ENCODE results near the gene IGF2R. TPM values are rescaled to one million over a fixed set of nuclear protein-coding genes. Genes with fewer than 3 reads are reported as not detected.
"Not testable (repeated sequence)": the region's sequence is repeated elsewhere in the genome, so short reads cannot be mapped to it uniquely, and the experiment has no call there.

The IGF2R gene
- total RNA-seq, 1 donor from 2014 or later = 105 TPM

- Mint-ChIP-seq H3K4me3 (ENCODE audit: unreplicated experiment) (no peak overlapping the region), H3K27ac (ENCODE audit: unreplicated experiment) (no peak overlapping the region), H3K9me3 (ENCODE audit: unreplicated experiment) (peaks cover 4% of the 10 kb centered on the region), H3K4me1 (ENCODE audit: low read depth, unreplicated experiment) (no peaks in the 10 kb centered on the region), H3K36me3 (ENCODE audit: unreplicated experiment) (peaks cover 16% of the 10 kb centered on the region), H3K27me3 (ENCODE audit: unreplicated experiment) (peaks cover 7% of the 10 kb centered on the region)
- TF ChIP-seq CTCF (IDR thresholded peaks at IDR 0.05; ENCODE audit: partially characterized antibody, unreplicated experiment) = no peak
- no peak for DNase-seq
These were observed 153.1 kb downstream of the IGF2R start for GRCh38 chr6:160121981-160122380.

GRCh38 chr6:160122744-160123143 is 153.9 kb downstream of the IGF2R start:
- DNase-seq = no peak
- peaks cover 3% of the 10 kb centered on the region for H3K9me3 Mint-ChIP-seq (ENCODE audit: unreplicated experiment)
- no peak overlapping the region for H3K4me3 Mint-ChIP-seq (ENCODE audit: unreplicated experiment)
- H3K27me3 Mint-ChIP-seq (ENCODE audit: unreplicated experiment) = peaks cover 9% of the 10 kb centered on the region
- no peak for TF ChIP-seq CTCF (IDR thresholded peaks at IDR 0.05; ENCODE audit: partially characterized antibody, unreplicated experiment)
- H3K36me3 Mint-ChIP-seq (ENCODE audit: unreplicated experiment) = peaks cover 13% of the 10 kb centered on the region
- no peak overlapping the region for H3K27ac Mint-ChIP-seq (ENCODE audit: unreplicated experiment)
- no peaks in the 10 kb centered on the region for H3K4me1 Mint-ChIP-seq (ENCODE audit: low read depth, unreplicated experiment)

GRCh38 chr6:160124007-160124406 is 155.1 kb downstream of the IGF2R start:
- no peak for DNase-seq
- no peak for TF ChIP-seq CTCF (IDR thresholded peaks at IDR 0.05; ENCODE audit: partially characterized antibody, unreplicated experiment)
- H3K27me3 Mint-ChIP-seq (ENCODE audit: unreplicated experiment) = peaks cover 9% of the 10 kb centered on the region
- H3K36me3 Mint-ChIP-seq (ENCODE audit: unreplicated experiment) = peaks cover 11% of the 10 kb centered on the region
- peaks cover 2% of the 10 kb centered on the region for H3K9me3 Mint-ChIP-seq (ENCODE audit: unreplicated experiment)
- no peak overlapping the region for H3K27ac Mint-ChIP-seq (ENCODE audit: unreplicated experiment)
- H3K4me3 Mint-ChIP-seq (ENCODE audit: unreplicated experiment) = no peak overlapping the region
- no peaks in the 10 kb centered on the region for H3K4me1 Mint-ChIP-seq (ENCODE audit: low read depth, unreplicated experiment)

- DNase-seq = no peak
- Mint-ChIP-seq H3K9me3 (ENCODE audit: unreplicated experiment) (peaks cover 4% of the 10 kb centered on the region), H3K27ac (ENCODE audit: unreplicated experiment) (no peak overlapping the region), H3K36me3 (ENCODE audit: unreplicated experiment) (peaks cover 9% of the 10 kb centered on the region), H3K4me1 (ENCODE audit: low read depth, unreplicated experiment) (no peaks in the 10 kb centered on the region), H3K4me3 (ENCODE audit: unreplicated experiment) (no peak overlapping the region), H3K27me3 (ENCODE audit: unreplicated experiment) (peaks cover 9% of the 10 kb centered on the region)
- no peak for TF ChIP-seq CTCF (IDR thresholded peaks at IDR 0.05; ENCODE audit: partially characterized antibody, unreplicated experiment)
These were observed 155.7 kb downstream of the IGF2R start for GRCh38 chr6:160124605-160125004.

DNA sequence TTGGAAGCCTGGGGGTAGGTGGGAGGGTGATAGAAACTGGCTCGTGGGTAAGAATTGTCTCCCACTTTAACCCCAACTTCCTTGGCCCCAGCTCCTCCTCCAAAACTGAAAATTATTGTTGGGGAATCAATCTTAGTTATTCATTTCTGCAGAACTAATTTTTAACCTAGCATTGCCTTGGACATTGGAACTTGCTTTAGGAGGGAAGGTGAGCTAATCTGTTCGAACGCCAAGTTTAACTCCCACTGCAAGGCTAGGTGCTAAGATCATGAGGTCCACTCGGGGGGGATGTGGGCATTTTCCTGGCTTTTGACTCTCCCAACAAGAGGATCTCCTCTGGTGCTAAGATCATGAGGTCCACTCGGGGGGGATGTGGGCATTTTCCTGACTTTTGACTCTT is 156.2 kb downstream of the IGF2R start:
- H3K36me3 Mint-ChIP-seq (ENCODE audit: unreplicated experiment) = peaks cover 14% of the 10 kb centered on the region
- not testable (repeated sequence) for H3K27me3 Mint-ChIP-seq (ENCODE audit: unreplicated experiment); H3K9me3 Mint-ChIP-seq (ENCODE audit: unreplicated experiment); H3K4me3 Mint-ChIP-seq (ENCODE audit: unreplicated experiment); H3K4me1 Mint-ChIP-seq (ENCODE audit: low read depth, unreplicated experiment); DNase-seq; H3K27ac Mint-ChIP-seq (ENCODE audit: unreplicated experiment)
